Astrocyte (in vitro differentiated cells and primary cell): ENCODE measurements around the gene NDUFB8. TPM values are rescaled to one million over a fixed set of nuclear protein-coding genes. Genes with fewer than 3 reads are reported as not detected.

ENCODE experiments used
- DNase-seq: peaks from one replicate; pipeline ENCODE4 v3.0.0-alpha.2; 2010; ENCODE audit warnings: low read depth
- FAIRE-seq: peaks from 2 replicates; lab custom pipeline; 2011; peaks lifted over from hg19 to GRCh38; lab: Jason Lieb, UNC
- H2AFZ ChIP-seq: 2 replicates; pipeline ENCODE4 v1.6.0; 2012; ENCODE audit warnings: low read depth, low read length, inconsistent platforms
- H3K27ac ChIP-seq: 2 replicates; pipeline ENCODE4 v1.5.1; 2011; ENCODE audit warnings: low read depth, low read length, inconsistent platforms
- H3K27me3 ChIP-seq: 2 replicates; pipeline ENCODE4 v1.6.0; 2011; ENCODE audit warnings: low read length, inconsistent platforms; ENCODE audit not compliant: insufficient read depth
- H3K36me3 ChIP-seq: 2 replicates; pipeline ENCODE4 v1.5.1; 2011; ENCODE audit warnings: low read length, inconsistent platforms; ENCODE audit not compliant: insufficient read depth
- H3K4me1 ChIP-seq: 2 replicates; pipeline ENCODE4 v1.5.1; 2011; ENCODE audit warnings: low read length, inconsistent platforms; ENCODE audit not compliant: insufficient read depth
- H3K4me2 ChIP-seq: 2 replicates; pipeline ENCODE4 v1.6.0; 2012; ENCODE audit warnings: low read length, inconsistent platforms
- H3K4me3 ChIP-seq: 2 replicates; pipeline ENCODE4 v1.5.1; 2011; ENCODE audit warnings: low read depth, mild to moderate bottlenecking, low read length, inconsistent platforms; ENCODE audit not compliant: insufficient read depth
- H3K79me2 ChIP-seq: 2 replicates; pipeline ENCODE4 v1.6.0; 2012; ENCODE audit warnings: mild to moderate bottlenecking, low read length, inconsistent platforms; ENCODE audit not compliant: insufficient read depth
- H3K9ac ChIP-seq: 2 replicates; pipeline ENCODE4 v1.6.0; 2012; ENCODE audit warnings: mild to moderate bottlenecking, low read length, inconsistent platforms
- H3K9me3 ChIP-seq: 2 replicates; pipeline ENCODE4 v1.5.1; 2012; ENCODE audit warnings: low read depth, mild to moderate bottlenecking, low read length, inconsistent platforms; ENCODE audit not compliant: insufficient read depth
- H4K20me1 ChIP-seq: 2 replicates; pipeline ENCODE4 v1.6.0; 2012; ENCODE audit warnings: low read length, inconsistent platforms; ENCODE audit not compliant: insufficient read depth
- H3K27ac Mint-ChIP-seq: one replicate; pipeline ENCODE4 v1.8.0; 2021; ENCODE audit warnings: mild to moderate bottlenecking, mixed read lengths; ENCODE audit not compliant: unreplicated experiment
- H3K27me3 Mint-ChIP-seq: one replicate; pipeline ENCODE4 v1.8.0; 2021; ENCODE audit warnings: low read depth, mixed read lengths; ENCODE audit not compliant: unreplicated experiment
- H3K36me3 Mint-ChIP-seq: one replicate; pipeline ENCODE4 v1.8.0; 2021; ENCODE audit warnings: low read depth, mixed read lengths; ENCODE audit not compliant: unreplicated experiment
- H3K4me1 Mint-ChIP-seq: one replicate; pipeline ENCODE4 v1.8.0; 2021; ENCODE audit warnings: low read depth, mixed read lengths; ENCODE audit not compliant: unreplicated experiment
- H3K4me3 Mint-ChIP-seq: one replicate; pipeline ENCODE4 v1.8.0; 2021; ENCODE audit warnings: mild to moderate bottlenecking, moderate library complexity, mixed read lengths; ENCODE audit not compliant: unreplicated experiment
- H3K9me3 Mint-ChIP-seq: one replicate; pipeline ENCODE4 v1.8.0; 2021; ENCODE audit warnings: mild to moderate bottlenecking, mixed read lengths; ENCODE audit not compliant: unreplicated experiment
- CTCF ChIP-seq: IDR thresholded peaks from 2 replicates; pipeline ENCODE4 v1.5.1; 2011; ENCODE audit warnings: low read depth, mild to moderate bottlenecking, inconsistent platforms, low read length, moderate library complexity; ENCODE audit not compliant: insufficient read depth
- EZH2 ChIP-seq: IDR thresholded peaks from 2 replicates; pipeline ENCODE4 v1.6.1; 2012; ENCODE audit warnings: mild to moderate bottlenecking, low read length, inconsistent platforms; ENCODE audit not compliant: insufficient read depth
- total RNA-seq: library from RNA; stranded (reverse); gene quantifications from 2 replicates; pipeline ENCODE4 v1.2.1, GENCODE V29; 2021

The NDUFB8 gene
- total RNA-seq, 1 donor from 2014 or later: 155 TPM

- Mint-ChIP-seq H3K4me1 (peaks cover 17% of the 10 kb centered on the region), H3K27me3 (no peaks in the 10 kb centered on the region), H3K27ac (no peak overlapping the region), H3K9me3 (no peaks in the 10 kb centered on the region), H3K36me3 (peaks cover under 1% of the 10 kb centered on the region), H3K4me3 (no peak overlapping the region)
- Histone ChIP-seq H3K9ac (peak overlapping the region; percentile 86), H3K36me3 (peaks cover 8% of the 10 kb centered on the region), H3K4me2 (peak overlapping the region; percentile 97), H2AFZ (peak overlapping the region; percentile 96), H3K4me1 (peaks cover 14% of the 10 kb centered on the region), H4K20me1 (peaks cover 28% of the 10 kb centered on the region), H3K4me3 (peak overlapping the region; percentile 79), H3K27me3 (no peaks in the 10 kb centered on the region), H3K9me3 (no peaks in the 10 kb centered on the region), H3K27ac (no peak overlapping the region), H3K79me2 (peaks cover 41% of the 10 kb centered on the region)
- no peak for DNase-seq
- no peak for TF ChIP-seq EZH2
- no peak for TF ChIP-seq CTCF
- FAIRE-seq: no peak
These were observed 5.7 kb upstream of the NDUFB8 start for GRCh38 chr10:100535338-100535714.

GRCh38 chr10:100534726-100535125 lies 5.1 kb upstream of the NDUFB8 start:
- H3K4me1 ChIP-seq: peaks cover 19% of the 10 kb centered on the region
- H3K9ac ChIP-seq: no peak overlapping the region
- no peak overlapping the region for H3K27ac ChIP-seq
- Mint-ChIP-seq H3K9me3 (no peaks in the 10 kb centered on the region), H3K27ac (no peak overlapping the region), H3K4me1 (peaks cover 21% of the 10 kb centered on the region), H3K36me3 (peaks cover 2% of the 10 kb centered on the region), H3K4me3 (no peak overlapping the region), H3K27me3 (no peaks in the 10 kb centered on the region)
- peaks cover 45% of the 10 kb centered on the region for H3K79me2 ChIP-seq
- no peak for TF ChIP-seq EZH2
- TF ChIP-seq CTCF: no peak
- no peak for DNase-seq
- H3K27me3 ChIP-seq: no peaks in the 10 kb centered on the region
- no peak overlapping the region for H2AFZ ChIP-seq
- H3K36me3 ChIP-seq: peaks cover 3% of the 10 kb centered on the region
- H3K4me3 ChIP-seq: no peak overlapping the region
- H4K20me1 ChIP-seq: peaks cover 25% of the 10 kb centered on the region
- H3K4me2 ChIP-seq: no peak overlapping the region
- H3K9me3 ChIP-seq: no peaks in the 10 kb centered on the region
- no peak for FAIRE-seq

GRCh38 chr10:100531761-100532160 lies 2.1 kb upstream of the NDUFB8 start:
- no peaks in the 10 kb centered on the region for H3K27me3 Mint-ChIP-seq
- H3K9ac ChIP-seq: no peak overlapping the region
- peaks cover 14% of the 10 kb centered on the region for H4K20me1 ChIP-seq
- H3K4me2 ChIP-seq: no peak overlapping the region
- FAIRE-seq (no peak), DNase-seq (no peak)
- H3K27ac Mint-ChIP-seq: no peak overlapping the region
- peaks cover 19% of the 10 kb centered on the region for H3K4me1 ChIP-seq
- no peak overlapping the region for H3K4me3 Mint-ChIP-seq
- peaks cover 3% of the 10 kb centered on the region for H3K36me3 ChIP-seq
- peaks cover 45% of the 10 kb centered on the region for H3K79me2 ChIP-seq
- H3K27me3 ChIP-seq: no peaks in the 10 kb centered on the region
- H3K9me3 ChIP-seq: no peaks in the 10 kb centered on the region
- H3K36me3 Mint-ChIP-seq: peaks cover 4% of the 10 kb centered on the region
- no peak overlapping the region for H2AFZ ChIP-seq
- H3K4me1 Mint-ChIP-seq: peaks cover 15% of the 10 kb centered on the region
- TF ChIP-seq EZH2: no peak
- TF ChIP-seq CTCF: no peak
- no peak overlapping the region for H3K4me3 ChIP-seq
- H3K9me3 Mint-ChIP-seq: no peaks in the 10 kb centered on the region
- H3K27ac ChIP-seq: no peak overlapping the region
